Measurements from ENCODE around the gene PTAFR.

Gene PTAFR

DNA sequence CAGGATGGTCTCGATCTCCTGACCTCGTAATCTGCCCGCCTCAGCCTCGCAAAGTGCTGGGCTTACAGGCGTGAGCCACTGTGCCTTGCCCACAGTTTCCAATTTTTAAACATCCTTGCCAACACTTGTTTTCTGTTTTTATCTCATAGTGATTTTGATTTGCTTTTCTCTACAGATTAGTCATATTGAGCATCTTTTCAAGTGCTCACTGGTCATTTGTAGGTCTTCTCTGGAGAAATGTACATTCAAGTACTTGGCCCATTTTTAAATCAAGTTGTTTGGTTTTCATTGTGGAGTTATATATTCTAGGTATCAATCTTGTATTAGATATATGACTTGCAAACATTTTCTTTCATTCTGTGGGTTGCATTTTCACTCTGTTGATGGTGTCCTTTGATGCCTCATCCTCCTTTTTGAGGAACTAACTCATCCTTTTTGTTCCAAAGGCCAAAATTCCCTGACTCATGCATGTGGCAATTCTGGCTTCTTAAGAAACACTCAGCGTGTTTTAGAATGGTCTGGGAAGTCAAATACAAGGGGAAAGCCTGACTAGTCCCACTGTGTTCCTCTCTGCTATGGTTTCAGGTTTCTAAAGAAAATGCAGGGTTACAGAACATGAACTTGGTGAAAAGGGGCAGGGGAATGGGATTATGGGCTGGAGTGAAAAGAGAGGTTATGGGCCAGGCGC lies 37.3 kb downstream of the PTAFR start:
- in situ Hi-C loops (cut with HindIII; ENCODE audit: low sequenced_read_pairs): no loop called here
- no peak for DNase-seq (ENCODE audit: low read depth)
- TF ChIP-seq, protein P1, sequence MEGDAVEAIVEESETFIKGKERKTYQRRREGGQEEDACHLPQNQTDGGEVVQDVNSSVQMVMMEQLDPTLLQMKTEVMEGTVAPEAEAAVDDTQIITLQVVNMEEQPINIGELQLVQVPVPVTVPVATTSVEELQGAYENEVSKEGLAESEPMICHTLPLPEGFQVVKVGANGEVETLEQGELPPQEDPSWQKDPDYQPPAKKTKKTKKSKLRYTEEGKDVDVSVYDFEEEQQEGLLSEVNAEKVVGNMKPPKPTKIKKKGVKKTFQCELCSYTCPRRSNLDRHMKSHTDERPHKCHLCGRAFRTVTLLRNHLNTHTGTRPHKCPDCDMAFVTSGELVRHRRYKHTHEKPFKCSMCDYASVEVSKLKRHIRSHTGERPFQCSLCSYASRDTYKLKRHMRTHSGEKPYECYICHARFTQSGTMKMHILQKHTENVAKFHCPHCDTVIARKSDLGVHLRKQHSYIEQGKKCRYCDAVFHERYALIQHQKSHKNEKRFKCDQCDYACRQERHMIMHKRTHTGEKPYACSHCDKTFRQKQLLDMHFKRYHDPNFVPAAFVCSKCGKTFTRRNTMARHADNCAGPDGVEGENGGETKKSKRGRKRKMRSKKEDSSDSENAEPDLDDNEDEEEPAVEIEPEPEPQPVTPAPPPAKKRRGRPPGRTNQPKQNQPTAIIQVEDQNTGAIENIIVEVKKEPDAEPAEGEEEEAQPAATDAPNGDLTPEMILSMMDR (IDR thresholded peaks at IDR 0.05; ENCODE audit: low read depth, low read length, missing control alignments): no peak
- no peak overlapping the region for H3K4me3 ChIP-seq (ENCODE audit: low read depth, low read length)

DNA sequence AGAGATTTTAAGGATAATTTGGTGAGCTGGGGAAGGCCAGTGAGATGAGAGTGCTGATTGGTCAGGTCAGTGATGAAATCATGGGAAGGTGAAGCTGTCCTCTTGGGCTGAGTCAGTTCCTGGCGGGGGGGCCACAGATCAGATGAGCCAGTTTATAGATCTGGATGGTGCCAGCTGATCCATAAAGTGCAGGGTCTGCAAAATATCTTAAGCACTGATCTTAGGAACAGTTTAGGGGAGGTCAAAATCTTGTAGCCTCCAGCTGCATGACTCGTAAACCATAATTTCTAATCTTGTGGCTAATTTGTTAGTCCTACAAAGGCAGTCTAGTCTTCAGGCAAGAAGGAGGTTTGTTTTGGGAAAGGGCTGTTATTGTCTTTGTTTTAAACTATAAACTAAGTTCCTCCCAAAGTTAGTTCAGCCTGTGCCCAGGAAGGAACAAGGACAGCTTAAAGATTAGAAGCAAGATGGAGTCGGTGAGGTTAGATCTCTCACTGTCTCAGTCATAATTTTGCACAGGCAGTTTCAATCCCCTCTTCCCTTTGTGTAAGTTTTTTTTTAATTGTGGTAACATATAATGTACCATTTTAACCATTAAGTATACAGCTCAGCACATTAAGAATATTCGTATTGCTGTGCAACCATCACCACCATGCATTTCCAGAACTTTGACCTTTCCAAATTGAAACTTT lies 39.4 kb downstream of the PTAFR start:
- DNase-seq (ENCODE audit: low read depth): no peak
- in situ Hi-C loops (cut with HindIII; ENCODE audit: low sequenced_read_pairs): no loop called here
- no peak overlapping the region for H3K4me3 ChIP-seq (ENCODE audit: low read depth, low read length)
- TF ChIP-seq, protein P1 (IDR thresholded peaks at IDR 0.05; ENCODE audit: low read depth, low read length, missing control alignments): no peak

DNA sequence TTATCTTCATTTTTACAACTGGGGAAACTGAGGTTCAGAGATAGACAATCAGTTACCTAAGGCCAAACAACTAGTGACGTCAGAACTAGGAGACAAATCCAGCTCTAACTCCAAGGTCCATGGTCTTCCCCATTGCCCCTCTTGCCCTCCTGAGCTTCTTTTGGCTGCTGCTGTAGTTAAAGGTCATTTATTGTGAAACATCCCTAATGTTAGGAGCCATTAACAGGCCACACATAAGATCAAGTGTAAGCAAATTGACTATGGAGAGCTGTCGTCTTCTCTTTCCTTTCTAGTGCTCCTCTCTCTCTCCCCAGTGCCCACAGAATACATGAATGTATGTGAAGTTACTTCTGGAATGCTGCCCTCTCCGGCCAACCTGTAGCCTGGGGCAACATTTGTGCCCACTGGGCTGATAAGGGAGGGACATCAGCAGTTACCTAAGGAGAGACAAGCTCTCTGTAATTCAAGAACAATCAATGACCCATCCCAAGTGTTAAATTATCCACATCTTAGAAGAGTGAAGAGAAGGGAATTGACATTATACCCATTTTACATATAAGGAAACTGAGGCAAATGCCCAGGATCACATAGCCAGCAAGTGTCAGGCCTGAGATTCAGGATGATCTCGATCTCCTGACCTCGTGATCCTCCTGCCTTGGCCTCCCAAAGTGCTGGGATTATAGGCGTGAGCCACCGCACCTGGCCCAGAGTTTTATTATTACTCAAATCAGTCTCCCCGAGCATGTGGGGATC lies 40.1 kb downstream of the PTAFR start:
- in situ Hi-C loops (cut with HindIII; ENCODE audit: low sequenced_read_pairs): no loop called here
- no peak overlapping the region for H3K4me3 ChIP-seq (ENCODE audit: low read depth, low read length)
- TF ChIP-seq, protein P1 (IDR thresholded peaks at IDR 0.05; ENCODE audit: low read depth, low read length, missing control alignments): no peak

DNA sequence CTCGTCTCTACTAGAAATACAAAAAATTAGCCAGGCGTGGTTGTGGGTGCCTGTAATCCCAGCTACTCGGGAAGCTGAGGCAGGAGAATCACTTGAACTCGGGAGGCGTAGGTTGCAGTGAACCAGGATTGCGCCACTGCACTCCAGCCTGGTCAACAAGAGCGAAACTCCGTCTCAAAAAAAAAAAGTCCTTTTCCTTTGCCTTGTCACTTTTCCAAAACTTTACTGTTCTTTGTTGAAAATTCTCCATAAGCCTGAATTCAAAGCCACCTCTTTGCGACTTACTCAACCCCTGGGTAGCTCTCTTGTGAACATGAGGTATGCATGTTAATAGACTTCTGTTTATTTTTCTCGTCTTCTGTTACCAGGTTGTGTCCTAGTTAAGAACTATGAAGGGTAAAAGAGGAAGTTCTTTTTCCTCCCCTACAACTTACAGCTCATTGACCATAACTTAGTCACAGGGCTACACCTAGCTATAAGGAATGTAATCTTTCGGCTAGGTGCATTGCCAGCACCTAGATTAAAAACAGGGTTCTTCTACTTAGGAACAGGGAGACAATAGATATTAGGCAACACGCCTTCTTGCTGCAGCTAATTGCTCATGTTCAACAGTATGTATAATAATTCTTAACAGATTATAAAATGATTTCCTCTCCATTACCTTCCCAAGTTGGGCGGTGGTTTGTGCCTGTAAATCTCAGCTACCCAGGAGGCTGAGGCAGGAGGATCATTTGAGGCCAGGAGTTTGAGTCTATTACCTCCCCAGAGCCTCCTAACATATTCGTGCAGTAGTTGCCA lies 40.9 kb downstream of the PTAFR start:
- TF ChIP-seq, protein P1 (IDR thresholded peaks at IDR 0.05; ENCODE audit: low read depth, low read length, missing control alignments): no peak
- H3K4me3 ChIP-seq (ENCODE audit: low read depth, low read length): no peak overlapping the region
- in situ Hi-C loops (cut with HindIII; ENCODE audit: low sequenced_read_pairs): no loop called here
- no peak for DNase-seq (ENCODE audit: low read depth)

More for the DNA sequence above, 40.1 kb downstream of the PTAFR start:
- DNase-seq (ENCODE audit: low read depth): no peak

DNA sequence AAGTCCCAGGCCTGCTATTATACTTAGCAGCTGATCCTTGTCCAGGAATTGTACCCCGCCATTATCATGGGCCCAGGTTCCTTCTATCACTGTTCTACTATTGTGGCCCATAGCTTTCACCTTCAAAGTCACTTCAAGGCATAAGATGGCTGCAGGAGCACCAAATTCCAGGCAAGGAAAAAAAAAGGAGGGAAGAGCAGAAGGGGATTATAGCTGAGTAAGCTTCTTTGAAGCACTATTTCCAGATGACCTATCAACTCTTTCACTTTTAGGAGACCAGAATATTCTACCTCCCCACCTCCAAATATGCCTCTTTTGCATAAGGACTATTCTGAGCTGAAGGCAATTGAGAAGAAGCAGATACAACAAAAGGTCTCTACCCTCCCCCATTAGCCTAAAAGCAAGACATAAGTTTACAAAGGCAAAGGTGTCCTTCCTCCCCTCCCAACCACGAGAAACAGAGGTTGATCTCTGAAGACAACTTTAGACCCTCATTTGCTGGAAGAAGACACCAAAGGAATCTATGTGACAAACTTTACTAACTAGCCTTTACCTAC lies 41.8 kb downstream of the PTAFR start:
- in situ Hi-C loops (cut with HindIII; ENCODE audit: low sequenced_read_pairs): no loop called here
- TF ChIP-seq, protein P1 (IDR thresholded peaks at IDR 0.05; ENCODE audit: low read depth, low read length, missing control alignments): no peak
- no peak overlapping the region for H3K4me3 ChIP-seq (ENCODE audit: low read depth, low read length)
- no peak for DNase-seq (ENCODE audit: low read depth)
